Measurements from ENCODE around the gene TMEM179.

The TMEM179 gene

DNA sequence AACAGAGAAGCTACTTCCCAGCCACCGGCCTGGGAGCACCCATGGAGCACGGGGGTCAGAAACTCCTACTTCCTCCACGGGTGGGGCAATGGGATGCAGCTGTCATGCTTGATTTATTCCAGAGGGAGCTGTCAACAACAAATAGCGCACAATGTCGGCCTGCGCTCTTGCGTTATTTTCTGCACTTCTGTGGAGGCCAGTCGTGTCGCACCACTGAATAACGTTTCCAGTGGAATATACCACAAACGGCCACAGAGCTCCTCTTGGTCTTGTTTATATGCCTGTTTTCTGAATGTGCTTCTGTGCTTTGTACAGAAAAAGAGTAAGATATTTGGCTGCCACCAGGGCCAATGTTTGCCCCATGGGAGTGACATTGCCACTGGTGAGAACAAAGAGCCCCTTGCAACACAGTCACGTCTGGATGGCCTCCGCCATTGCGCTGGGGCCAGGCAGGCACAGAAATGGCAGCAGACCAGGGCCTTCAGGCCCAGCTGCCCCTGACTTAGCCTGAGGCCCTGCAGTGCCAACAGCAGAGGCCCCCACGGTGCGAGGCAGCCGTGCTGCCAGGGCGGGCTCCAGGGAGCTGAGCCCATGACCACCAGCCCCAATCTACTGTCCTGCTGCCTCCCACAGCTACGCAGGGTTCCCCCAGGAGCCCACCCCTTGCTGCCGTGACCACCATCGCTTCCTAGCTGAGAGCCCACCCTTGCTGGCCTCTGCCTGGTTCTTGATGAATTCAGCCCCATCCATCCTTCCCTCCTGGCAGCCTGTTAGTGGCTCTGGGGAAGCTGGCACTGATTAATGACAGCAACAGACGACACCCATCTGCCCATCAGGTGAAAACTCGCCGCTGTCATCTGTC, 28.9 kb upstream of the TMEM179 start:
- TF ChIP-seq GLIS3 (CRISPR knock-in tag; IDR thresholded peaks at IDR 0.05) (no peak), ISL1 (CRISPR knock-in tag; IDR thresholded peaks at IDR 0.05) (no peak), ZFP30 (CRISPR knock-in tag; IDR thresholded peaks at IDR 0.05) (no peak), ZFP3 (CRISPR knock-in tag; IDR thresholded peaks at IDR 0.05) (no peak), ZC3H10 (CRISPR knock-in tag; IDR thresholded peaks at IDR 0.05) (no peak), OSR1 (CRISPR knock-in tag; IDR thresholded peaks at IDR 0.05) (no peak), CSDC2 (CRISPR knock-in tag; IDR thresholded peaks at IDR 0.05) (no peak), SNAI2 (CRISPR knock-in tag; IDR thresholded peaks at IDR 0.05) (no peak), ZNF565 (CRISPR knock-in tag; conservative IDR thresholded peaks at IDR 0.05; ENCODE audit: low read depth) (no peak), TCF4 (CRISPR knock-in tag; IDR thresholded peaks at IDR 0.05; ENCODE audit: borderline replicate concordance) (no peak), TOX (CRISPR knock-in tag; IDR thresholded peaks at IDR 0.05; ENCODE audit: borderline replicate concordance) (no peak), RARB (CRISPR knock-in tag; IDR thresholded peaks at IDR 0.05) (no peak), ZNF70 (CRISPR knock-in tag; IDR thresholded peaks at IDR 0.05) (no peak), ESRRG (CRISPR knock-in tag; IDR thresholded peaks at IDR 0.05) (no peak)
- TF ChIP-seq, protein P1, sequence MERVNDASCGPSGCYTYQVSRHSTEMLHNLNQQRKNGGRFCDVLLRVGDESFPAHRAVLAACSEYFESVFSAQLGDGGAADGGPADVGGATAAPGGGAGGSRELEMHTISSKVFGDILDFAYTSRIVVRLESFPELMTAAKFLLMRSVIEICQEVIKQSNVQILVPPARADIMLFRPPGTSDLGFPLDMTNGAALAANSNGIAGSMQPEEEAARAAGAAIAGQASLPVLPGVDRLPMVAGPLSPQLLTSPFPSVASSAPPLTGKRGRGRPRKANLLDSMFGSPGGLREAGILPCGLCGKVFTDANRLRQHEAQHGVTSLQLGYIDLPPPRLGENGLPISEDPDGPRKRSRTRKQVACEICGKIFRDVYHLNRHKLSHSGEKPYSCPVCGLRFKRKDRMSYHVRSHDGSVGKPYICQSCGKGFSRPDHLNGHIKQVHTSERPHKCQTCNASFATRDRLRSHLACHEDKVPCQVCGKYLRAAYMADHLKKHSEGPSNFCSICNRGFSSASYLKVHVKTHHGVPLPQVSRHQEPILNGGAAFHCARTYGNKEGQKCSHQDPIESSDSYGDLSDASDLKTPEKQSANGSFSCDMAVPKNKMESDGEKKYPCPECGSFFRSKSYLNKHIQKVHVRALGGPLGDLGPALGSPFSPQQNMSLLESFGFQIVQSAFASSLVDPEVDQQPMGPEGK (CRISPR knock-in tag; IDR thresholded peaks at IDR 0.05; ENCODE audit: borderline replicate concordance) = no peak
- TF ChIP-seq, protein P2, sequence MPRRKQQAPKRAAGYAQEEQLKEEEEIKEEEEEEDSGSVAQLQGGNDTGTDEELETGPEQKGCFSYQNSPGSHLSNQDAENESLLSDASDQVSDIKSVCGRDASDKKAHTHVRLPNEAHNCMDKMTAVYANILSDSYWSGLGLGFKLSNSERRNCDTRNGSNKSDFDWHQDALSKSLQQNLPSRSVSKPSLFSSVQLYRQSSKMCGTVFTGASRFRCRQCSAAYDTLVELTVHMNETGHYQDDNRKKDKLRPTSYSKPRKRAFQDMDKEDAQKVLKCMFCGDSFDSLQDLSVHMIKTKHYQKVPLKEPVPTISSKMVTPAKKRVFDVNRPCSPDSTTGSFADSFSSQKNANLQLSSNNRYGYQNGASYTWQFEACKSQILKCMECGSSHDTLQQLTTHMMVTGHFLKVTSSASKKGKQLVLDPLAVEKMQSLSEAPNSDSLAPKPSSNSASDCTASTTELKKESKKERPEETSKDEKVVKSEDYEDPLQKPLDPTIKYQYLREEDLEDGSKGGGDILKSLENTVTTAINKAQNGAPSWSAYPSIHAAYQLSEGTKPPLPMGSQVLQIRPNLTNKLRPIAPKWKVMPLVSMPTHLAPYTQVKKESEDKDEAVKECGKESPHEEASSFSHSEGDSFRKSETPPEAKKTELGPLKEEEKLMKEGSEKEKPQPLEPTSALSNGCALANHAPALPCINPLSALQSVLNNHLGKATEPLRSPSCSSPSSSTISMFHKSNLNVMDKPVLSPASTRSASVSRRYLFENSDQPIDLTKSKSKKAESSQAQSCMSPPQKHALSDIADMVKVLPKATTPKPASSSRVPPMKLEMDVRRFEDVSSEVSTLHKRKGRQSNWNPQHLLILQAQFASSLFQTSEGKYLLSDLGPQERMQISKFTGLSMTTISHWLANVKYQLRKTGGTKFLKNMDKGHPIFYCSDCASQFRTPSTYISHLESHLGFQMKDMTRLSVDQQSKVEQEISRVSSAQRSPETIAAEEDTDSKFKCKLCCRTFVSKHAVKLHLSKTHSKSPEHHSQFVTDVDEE (CRISPR knock-in tag; IDR thresholded peaks at IDR 0.05) = no peak
- TF ChIP-seq, protein P3, sequence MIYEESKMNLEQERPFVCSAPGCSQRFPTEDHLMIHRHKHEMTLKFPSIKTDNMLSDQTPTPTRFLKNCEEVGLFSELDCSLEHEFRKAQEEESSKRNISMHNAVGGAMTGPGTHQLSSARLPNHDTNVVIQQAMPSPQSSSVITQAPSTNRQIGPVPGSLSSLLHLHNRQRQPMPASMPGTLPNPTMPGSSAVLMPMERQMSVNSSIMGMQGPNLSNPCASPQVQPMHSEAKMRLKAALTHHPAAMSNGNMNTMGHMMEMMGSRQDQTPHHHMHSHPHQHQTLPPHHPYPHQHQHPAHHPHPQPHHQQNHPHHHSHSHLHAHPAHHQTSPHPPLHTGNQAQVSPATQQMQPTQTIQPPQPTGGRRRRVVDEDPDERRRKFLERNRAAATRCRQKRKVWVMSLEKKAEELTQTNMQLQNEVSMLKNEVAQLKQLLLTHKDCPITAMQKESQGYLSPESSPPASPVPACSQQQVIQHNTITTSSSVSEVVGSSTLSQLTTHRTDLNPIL (CRISPR knock-in tag; IDR thresholded peaks at IDR 0.05; ENCODE audit: low read depth) = no peak
- TF ChIP-seq, protein P4, sequence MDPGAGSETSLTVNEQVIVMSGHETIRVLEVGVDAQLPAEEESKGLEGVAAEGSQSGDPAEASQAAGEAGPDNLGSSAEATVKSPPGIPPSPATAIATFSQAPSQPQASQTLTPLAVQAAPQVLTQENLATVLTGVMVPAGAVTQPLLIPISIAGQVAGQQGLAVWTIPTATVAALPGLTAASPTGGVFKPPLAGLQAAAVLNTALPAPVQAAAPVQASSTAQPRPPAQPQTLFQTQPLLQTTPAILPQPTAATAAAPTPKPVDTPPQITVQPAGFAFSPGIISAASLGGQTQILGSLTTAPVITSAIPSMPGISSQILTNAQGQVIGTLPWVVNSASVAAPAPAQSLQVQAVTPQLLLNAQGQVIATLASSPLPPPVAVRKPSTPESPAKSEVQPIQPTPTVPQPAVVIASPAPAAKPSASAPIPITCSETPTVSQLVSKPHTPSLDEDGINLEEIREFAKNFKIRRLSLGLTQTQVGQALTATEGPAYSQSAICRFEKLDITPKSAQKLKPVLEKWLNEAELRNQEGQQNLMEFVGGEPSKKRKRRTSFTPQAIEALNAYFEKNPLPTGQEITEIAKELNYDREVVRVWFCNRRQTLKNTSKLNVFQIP (CRISPR knock-in tag; IDR thresholded peaks at IDR 0.05; ENCODE audit: borderline replicate concordance, low read depth) = no peak
- TF ChIP-seq, protein P5, sequence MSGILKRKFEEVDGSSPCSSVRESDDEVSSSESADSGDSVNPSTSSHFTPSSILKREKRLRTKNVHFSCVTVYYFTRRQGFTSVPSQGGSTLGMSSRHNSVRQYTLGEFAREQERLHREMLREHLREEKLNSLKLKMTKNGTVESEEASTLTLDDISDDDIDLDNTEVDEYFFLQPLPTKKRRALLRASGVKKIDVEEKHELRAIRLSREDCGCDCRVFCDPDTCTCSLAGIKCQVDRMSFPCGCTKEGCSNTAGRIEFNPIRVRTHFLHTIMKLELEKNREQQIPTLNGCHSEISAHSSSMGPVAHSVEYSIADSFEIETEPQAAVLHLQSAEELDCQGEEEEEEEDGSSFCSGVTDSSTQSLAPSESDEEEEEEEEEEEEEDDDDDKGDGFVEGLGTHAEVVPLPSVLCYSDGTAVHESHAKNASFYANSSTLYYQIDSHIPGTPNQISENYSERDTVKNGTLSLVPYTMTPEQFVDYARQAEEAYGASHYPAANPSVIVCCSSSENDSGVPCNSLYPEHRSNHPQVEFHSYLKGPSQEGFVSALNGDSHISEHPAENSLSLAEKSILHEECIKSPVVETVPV (CRISPR knock-in tag; IDR thresholded peaks at IDR 0.05) = no peak
- no peak for ATAC-seq

DNA sequence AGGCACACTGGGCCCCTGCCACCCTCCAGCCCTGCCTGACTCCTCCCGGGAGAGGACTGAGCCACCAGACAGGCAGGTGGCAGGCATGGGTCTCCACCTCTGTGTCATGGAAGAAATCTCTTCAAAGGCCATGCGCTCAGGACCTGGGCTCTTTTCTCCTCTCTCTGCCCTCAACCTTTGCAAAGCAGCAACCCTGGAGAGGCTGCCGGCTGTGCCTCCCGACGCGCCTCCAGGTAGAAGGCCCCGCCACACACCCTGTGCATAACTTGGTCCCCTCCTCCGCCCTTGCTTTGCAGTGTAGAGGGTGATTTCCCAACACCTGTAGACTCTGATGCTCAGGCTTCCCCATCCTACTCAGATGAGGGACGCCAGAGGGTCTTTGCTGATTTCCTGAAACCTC, 28.2 kb upstream of the TMEM179 start:
- TF ChIP-seq OSR1 (CRISPR knock-in tag; IDR thresholded peaks at IDR 0.05) = no peak
- TF ChIP-seq ZNF70 (CRISPR knock-in tag; IDR thresholded peaks at IDR 0.05) = no peak
- TF ChIP-seq ESRRG (CRISPR knock-in tag; IDR thresholded peaks at IDR 0.05) = no peak
- no peak for TF ChIP-seq ZC3H10 (CRISPR knock-in tag; IDR thresholded peaks at IDR 0.05)
- TF ChIP-seq ZFP3 (CRISPR knock-in tag; IDR thresholded peaks at IDR 0.05) = no peak
- TF ChIP-seq, protein P3 (CRISPR knock-in tag; IDR thresholded peaks at IDR 0.05; ENCODE audit: low read depth) = no peak
- no peak for TF ChIP-seq GLIS3 (CRISPR knock-in tag; IDR thresholded peaks at IDR 0.05)
- TF ChIP-seq, protein P4 (CRISPR knock-in tag; IDR thresholded peaks at IDR 0.05; ENCODE audit: borderline replicate concordance, low read depth) = no peak
- ATAC-seq = no peak

Measured in SK-N-SH treated with all-trans-retinoic acid at 6 μM for 48 hours (cell line).